HG03521 (cell line): ENCODE data around the gene KRTAP5-9.
"Not testable (repeated sequence)": the region's sequence is repeated elsewhere in the genome, so short reads cannot be mapped to it uniquely, and the experiment has no call there.

Experiments used
- ATAC-seq: cut with Tn5 transposase; IDR thresholded peaks from one replicate; pipeline ENCODE4 v1.9.1; 2021; ENCODE audit warnings: mild to moderate bottlenecking, moderate library complexity; ENCODE audit not compliant: unreplicated experiment

The KRTAP5-9 gene

DNA sequence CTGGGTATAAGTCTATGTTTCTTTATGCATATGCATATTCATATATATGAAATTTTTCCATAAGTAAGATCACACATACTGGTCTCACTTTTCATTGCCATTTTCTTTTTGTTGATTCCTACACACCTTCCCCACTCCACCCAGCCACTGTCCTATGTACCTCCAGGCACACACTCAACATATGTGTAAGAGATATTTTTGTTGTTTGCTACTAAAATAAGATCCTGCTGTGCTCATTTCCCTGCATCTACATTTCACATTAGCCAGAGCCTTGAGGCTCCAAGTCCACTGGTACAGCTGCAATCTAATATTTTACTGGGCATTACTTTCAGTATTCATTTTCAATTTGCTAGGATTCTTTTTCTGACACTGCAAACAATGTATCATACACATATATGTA is 9.0 kb downstream of the KRTAP5-9 start:
- ATAC-seq = no peak

DNA sequence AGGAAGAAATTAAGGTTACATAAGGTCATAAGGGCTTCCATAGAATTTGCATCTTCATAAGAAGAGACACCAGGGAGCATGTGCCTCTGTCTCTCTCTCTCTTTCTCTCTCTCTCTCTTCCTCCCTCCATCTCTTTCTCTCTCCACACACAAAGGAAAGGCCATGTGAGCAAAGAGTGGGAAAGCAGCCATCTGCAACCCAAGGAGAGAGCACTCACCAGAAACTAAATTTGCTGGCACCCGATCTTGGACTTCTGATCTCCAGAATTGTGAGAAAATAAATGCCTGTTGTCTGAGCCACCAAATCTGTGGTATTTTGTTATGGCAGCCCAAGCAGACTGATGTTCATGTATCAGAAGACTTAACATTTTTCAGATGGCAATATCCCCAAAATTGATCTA is 10.8 kb downstream of the KRTAP5-9 start:
- no peak for ATAC-seq

- no peak for ATAC-seq
These were observed 13.9 kb downstream of the KRTAP5-9 start for GRCh38 chr11:71562120-71562519.

DNA sequence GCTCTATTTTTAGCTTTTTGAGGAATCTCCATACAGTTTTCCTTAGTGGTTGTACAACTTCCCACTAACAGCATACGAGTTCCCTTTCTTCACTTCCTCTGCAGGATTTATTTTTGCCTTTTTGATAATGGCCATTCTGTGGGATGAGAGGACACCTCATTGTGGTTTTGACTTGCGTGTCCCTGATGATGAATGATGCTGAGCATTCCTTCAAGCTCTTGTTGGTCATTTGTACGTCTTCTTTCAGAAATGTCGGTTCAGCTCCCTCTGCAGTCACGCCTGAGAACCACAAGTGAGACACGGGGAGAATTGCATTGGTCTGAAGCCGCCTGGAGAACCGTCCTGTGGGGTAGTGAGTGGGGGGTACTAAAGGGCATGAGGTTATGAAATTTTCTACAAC is 15.2 kb downstream of the KRTAP5-9 start:
- ATAC-seq = no peak

GRCh38 chr11:71564430-71564829 is 16.2 kb downstream of the KRTAP5-9 start:
- ATAC-seq = no peak

GRCh38 chr11:71565263-71565662 is 17.0 kb downstream of the KRTAP5-9 start, which contains the start of gene KRTAP5-10:
TSS of gene KRTAP5-10 (plus strand) at chr11:71565563. CDS start at chr11:71565588, 25 bp downstream.
- ATAC-seq = no peak

GRCh38 chr11:71566081-71566620 is 17.9 kb downstream of the KRTAP5-9 start:
- ATAC-seq = no peak

DNA sequence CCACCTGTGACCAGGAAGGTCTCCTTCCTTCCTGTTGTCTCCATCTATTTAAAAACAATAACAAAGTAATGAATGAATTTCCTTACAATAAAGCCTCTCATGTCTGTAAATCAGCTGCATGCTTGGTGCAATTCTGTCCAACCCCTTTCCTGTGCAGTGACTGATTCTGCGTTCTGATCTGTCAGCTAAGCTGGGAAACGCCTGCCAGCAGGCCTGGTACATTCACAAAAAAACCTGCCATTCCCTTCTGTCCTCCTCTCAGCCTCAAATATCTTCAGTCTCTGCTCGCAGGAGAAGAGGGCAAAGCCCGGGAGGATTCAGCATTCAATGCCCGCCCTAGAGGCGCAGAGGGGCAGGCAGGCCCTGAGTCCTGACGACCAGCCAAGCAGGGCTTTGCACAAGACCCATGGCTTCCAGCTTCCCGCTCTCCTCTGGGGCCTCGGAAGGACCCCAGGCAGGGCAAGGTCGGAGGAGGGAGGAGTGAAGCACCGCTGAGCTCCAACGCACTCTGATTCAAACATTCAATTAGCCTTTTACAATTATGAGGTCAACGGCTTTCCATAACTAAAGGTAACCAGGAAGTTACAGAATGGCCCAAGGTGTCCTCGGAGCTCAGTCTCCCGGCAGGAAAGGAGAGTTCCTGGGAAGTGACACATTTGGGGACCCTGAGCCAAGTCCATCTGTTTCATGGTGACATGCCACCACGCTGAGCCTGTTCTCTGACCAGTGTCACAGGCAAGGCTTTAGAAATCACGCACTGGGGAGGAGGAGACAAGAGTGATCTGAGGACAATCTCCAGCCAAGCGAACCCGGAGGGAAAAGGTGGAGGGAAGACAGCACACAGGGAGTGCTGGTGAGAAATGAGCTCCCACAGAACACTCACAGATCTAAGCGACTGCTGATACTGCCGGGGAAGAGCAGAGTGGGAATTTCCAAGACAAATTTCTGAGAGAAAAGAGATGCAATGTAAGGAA is 18.7 kb downstream of the KRTAP5-9 start:
- ATAC-seq = not testable (repeated sequence)

- ATAC-seq = not testable (repeated sequence)
These were observed 19.4 kb downstream of the KRTAP5-9 start for GRCh38 chr11:71567633-71568032.

- no peak for ATAC-seq
These were observed 20.6 kb downstream of the KRTAP5-9 start for GRCh38 chr11:71568704-71569349.

GRCh38 chr11:71571101-71571850 is 23.1 kb downstream of the KRTAP5-9 start:
- not testable (repeated sequence) for ATAC-seq

DNA sequence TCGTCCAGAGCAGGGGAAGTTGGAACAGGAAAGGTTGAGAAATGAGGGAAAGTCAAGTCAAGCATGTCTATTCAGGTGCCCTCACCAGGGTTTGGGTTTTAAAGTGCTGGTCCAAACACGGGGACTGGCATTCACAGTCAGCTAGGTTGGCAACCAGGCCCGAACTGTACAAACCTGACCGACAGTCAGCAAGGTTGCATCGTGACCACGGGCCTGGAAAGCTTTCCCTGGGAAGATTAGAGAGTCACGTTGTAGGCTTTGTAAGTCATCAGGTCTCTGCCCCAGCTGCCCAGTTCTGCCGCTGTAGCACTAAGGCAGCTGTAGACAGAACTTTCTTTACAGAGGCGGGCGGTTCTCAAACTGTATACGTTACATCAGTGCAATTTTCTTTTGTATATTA is 24.6 kb downstream of the KRTAP5-9 start:
- ATAC-seq = no peak

DNA sequence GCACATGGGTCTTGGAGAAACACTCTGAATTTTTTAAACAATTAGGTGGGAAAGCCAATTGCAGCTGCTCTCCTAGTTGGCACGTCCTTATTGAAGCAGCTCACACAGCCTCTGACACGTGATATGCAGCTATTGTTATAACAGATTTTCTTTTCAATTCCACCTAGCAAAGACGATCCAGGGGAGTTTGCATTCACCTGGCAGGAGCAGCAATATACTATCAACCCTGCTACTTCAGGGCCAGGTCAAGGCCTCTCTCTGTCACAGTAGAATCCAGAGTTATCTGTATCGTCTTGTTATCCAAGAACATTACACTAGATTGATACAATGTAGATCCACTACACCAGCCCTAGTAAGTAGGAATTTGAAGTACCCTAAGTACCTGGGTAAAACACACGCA is 26.2 kb downstream of the KRTAP5-9 start:
- no peak for ATAC-seq

GRCh38 chr11:71575723-71576424 is 27.7 kb downstream of the KRTAP5-9 start:
- ATAC-seq = no peak

DNA sequence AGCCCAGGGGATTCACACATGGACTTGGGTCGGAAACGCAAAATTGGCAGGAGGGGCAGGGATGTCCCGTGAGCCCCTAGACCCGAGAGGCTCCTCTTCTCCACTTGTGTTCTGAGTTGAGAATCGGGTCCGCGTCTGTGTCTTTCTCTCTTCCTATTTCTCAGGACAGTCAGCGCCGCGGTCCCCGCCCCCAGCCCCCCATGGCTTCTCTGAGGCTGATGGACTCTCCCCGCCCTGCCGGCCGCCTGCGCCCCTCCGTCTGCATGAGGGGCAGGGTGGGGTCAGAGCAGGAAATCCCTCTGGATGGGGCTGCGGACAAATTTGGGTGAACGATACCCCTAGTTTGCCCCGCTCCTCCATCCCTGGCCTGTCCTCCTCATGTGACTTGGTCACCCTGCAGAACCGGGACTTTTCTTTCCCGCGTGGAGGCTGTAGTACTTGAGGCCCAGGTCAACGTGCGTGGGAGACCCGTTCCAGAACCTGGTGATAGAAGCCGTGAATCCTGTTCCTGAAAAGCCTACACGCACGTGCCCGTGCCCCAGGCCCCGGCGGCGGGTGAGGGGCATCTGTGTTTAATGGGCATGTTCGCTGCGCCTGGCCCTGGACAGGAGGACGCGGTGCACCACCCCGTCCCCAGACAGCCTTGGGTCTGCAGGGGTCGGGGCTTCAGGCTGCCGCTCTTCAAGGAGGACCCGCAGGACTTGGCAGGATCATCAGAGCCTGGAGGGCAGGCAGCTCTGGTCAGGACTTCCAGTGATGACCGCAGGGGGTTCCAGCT is 28.7 kb downstream of the KRTAP5-9 start:
- not testable (repeated sequence) for ATAC-seq

DNA sequence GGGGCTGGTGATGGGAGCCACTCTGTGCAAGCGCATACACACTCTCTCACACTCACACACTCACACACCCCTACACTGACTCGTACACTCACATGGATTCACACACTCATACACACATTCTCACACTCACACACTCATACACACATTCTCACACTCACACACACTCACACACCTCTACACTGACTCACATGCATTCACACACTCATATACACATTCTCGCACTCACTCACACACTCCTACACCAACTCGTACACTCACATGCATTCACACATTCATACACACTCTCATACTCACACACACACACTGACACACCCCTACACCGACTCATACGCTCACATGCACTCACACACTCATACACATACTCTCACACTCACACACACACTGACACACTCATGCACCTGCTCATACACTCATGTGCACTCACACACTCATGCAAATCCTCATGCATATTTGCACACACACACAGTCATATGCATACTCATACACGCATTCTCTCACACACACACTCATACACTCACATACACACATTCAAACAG is 29.3 kb downstream of the KRTAP5-9 start:
- no peak for ATAC-seq

DNA sequence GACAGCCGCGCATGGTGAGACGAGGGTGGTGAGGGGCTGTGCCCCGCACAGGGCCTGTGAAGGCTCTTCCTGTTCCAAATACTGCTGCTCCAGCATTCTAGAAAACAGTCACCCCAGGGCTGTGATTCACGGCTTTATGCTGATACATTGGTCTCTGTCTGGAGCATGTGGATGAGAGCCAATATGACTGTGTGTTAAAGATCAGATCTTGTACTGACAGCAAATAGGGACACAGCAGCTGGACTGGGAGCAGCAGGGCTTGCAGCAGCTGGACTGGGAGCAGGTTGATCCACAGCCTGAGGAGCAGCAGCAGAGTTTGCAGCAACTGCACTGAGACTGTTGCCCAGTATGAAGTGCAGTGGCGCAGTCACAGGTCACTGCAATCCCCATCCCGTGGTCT is 31.3 kb downstream of the KRTAP5-9 start:
- not testable (repeated sequence) for ATAC-seq

GRCh38 chr11:71580057-71581003 is 32.1 kb downstream of the KRTAP5-9 start:
- ATAC-seq = no peak
